ENCODE results near the gene NRSN2. TPM values are rescaled to one million over a fixed set of nuclear protein-coding genes. Genes with fewer than 3 reads are reported as not detected.
A peak's percentile ranks its signal among the peaks of the same experiment; 100 is the strongest.
"Not testable (repeated sequence)": the region's sequence is repeated elsewhere in the genome, so short reads cannot be mapped to it uniquely, and the experiment has no call there.

The NRSN2 gene
- total RNA-seq, 1 donor from 2014 or later = 7.0 TPM

GRCh38 chr20:354298-354977 lies 7.5 kb downstream of the NRSN2 start:
- Mint-ChIP-seq H3K27ac (no peak overlapping the region), H3K4me1 (peaks cover 4% of the 10 kb centered on the region), H3K4me3 (no peak overlapping the region), H3K9me3 (no peaks in the 10 kb centered on the region), H3K36me3 (ENCODE audit: low read depth) (no peaks in the 10 kb centered on the region), H3K27me3 (no peaks in the 10 kb centered on the region)
- intact Hi-C loops (cut with micrococcal nuclease) = loop anchor here (1.0 to 5.0 kb wide), 5 partner anchors 26 to 290 kb away; partner anchors contain the start of gene TRIB3
- DNase-seq = peak; percentile 95

GRCh38 chr20:356154-356553 lies 9.2 kb downstream of the NRSN2 start:
- H3K27me3 Mint-ChIP-seq; DNase-seq; H3K4me3 Mint-ChIP-seq; intact Hi-C loops (cut with micrococcal nuclease); H3K36me3 Mint-ChIP-seq (ENCODE audit: low read depth); H3K27ac Mint-ChIP-seq; H3K9me3 Mint-ChIP-seq; H3K4me1 Mint-ChIP-seq: not testable (repeated sequence)

GRCh38 chr20:356745-357144 lies 9.8 kb downstream of the NRSN2 start:
- H3K9me3 Mint-ChIP-seq = no peaks in the 10 kb centered on the region
- DNase-seq = no peak
- H3K4me3 Mint-ChIP-seq = no peak overlapping the region
- no peak overlapping the region for H3K27ac Mint-ChIP-seq
- intact Hi-C loops (cut with micrococcal nuclease) = no loop called here
- peaks cover 4% of the 10 kb centered on the region for H3K4me1 Mint-ChIP-seq
- no peaks in the 10 kb centered on the region for H3K27me3 Mint-ChIP-seq
- no peaks in the 10 kb centered on the region for H3K36me3 Mint-ChIP-seq (ENCODE audit: low read depth)

- H3K27ac Mint-ChIP-seq = no peak overlapping the region
- intact Hi-C loops (cut with micrococcal nuclease) = no loop called here
- no peaks in the 10 kb centered on the region for H3K9me3 Mint-ChIP-seq
- no peaks in the 10 kb centered on the region for H3K36me3 Mint-ChIP-seq (ENCODE audit: low read depth)
- H3K4me3 Mint-ChIP-seq = no peak overlapping the region
- no peaks in the 10 kb centered on the region for H3K27me3 Mint-ChIP-seq
- peaks cover 10% of the 10 kb centered on the region for H3K4me1 Mint-ChIP-seq
- no peak for DNase-seq
Observed at GRCh38 chr20:358891-359555, 12.1 kb downstream of the NRSN2 start.

- no peaks in the 10 kb centered on the region for H3K27me3 Mint-ChIP-seq
- peaks cover 28% of the 10 kb centered on the region for H3K4me1 Mint-ChIP-seq
- intact Hi-C loops (cut with micrococcal nuclease) = no loop called here
- H3K27ac Mint-ChIP-seq = no peak overlapping the region
- no peak for DNase-seq
- no peak overlapping the region for H3K4me3 Mint-ChIP-seq
- no peaks in the 10 kb centered on the region for H3K36me3 Mint-ChIP-seq (ENCODE audit: low read depth)
- H3K9me3 Mint-ChIP-seq = no peaks in the 10 kb centered on the region
Observed at GRCh38 chr20:361561-361960, 14.7 kb downstream of the NRSN2 start.

GRCh38 chr20:362271-363254 lies 15.7 kb downstream of the NRSN2 start:
- H3K36me3 Mint-ChIP-seq (ENCODE audit: low read depth) = no peaks in the 10 kb centered on the region
- no peak overlapping the region for H3K4me3 Mint-ChIP-seq
- H3K4me1 Mint-ChIP-seq = peaks cover 33% of the 10 kb centered on the region
- intact Hi-C loops (cut with micrococcal nuclease) = no loop called here
- no peaks in the 10 kb centered on the region for H3K9me3 Mint-ChIP-seq
- no peaks in the 10 kb centered on the region for H3K27me3 Mint-ChIP-seq
- peak; percentile 78 for DNase-seq
- peak overlapping the region; percentile 58 for H3K27ac Mint-ChIP-seq

- intact Hi-C loops (cut with micrococcal nuclease) = no loop called here
- Mint-ChIP-seq H3K4me1 (peaks cover 36% of the 10 kb centered on the region), H3K9me3 (no peaks in the 10 kb centered on the region), H3K27ac (no peak overlapping the region), H3K36me3 (ENCODE audit: low read depth) (no peaks in the 10 kb centered on the region), H3K4me3 (no peak overlapping the region), H3K27me3 (no peaks in the 10 kb centered on the region)
- no peak for DNase-seq
Observed at GRCh38 chr20:363319-364078, 16.6 kb downstream of the NRSN2 start.

GRCh38 chr20:364905-365794 lies 18.2 kb downstream of the NRSN2 start:
- Mint-ChIP-seq H3K27ac (peak overlapping the region; percentile 59), H3K36me3 (ENCODE audit: low read depth) (no peaks in the 10 kb centered on the region), H3K27me3 (no peaks in the 10 kb centered on the region), H3K4me1 (peaks cover 43% of the 10 kb centered on the region), H3K9me3 (no peaks in the 10 kb centered on the region), H3K4me3 (peak overlapping the region; percentile 47)
- peak; percentile 67 for DNase-seq
- intact Hi-C loops (cut with micrococcal nuclease) = no loop called here

- DNase-seq = peak; percentile 72
- Mint-ChIP-seq H3K4me1 (peaks cover 43% of the 10 kb centered on the region), H3K9me3 (no peaks in the 10 kb centered on the region), H3K36me3 (ENCODE audit: low read depth) (no peaks in the 10 kb centered on the region), H3K4me3 (peak overlapping the region; percentile 61), H3K27ac (peak overlapping the region; percentile 64), H3K27me3 (no peaks in the 10 kb centered on the region)
- intact Hi-C loops (cut with micrococcal nuclease) = no loop called here
Observed at GRCh38 chr20:366041-366718, 19.3 kb downstream of the NRSN2 start.

- Mint-ChIP-seq H3K4me1 (peaks cover 50% of the 10 kb centered on the region), H3K4me3 (no peak overlapping the region), H3K27me3 (no peaks in the 10 kb centered on the region), H3K9me3 (no peaks in the 10 kb centered on the region), H3K36me3 (ENCODE audit: low read depth) (no peaks in the 10 kb centered on the region), H3K27ac (peak overlapping the region; percentile 29)
- no peak for DNase-seq
- intact Hi-C loops (cut with micrococcal nuclease) = no loop called here
Observed at GRCh38 chr20:366719-367485, 20.0 kb downstream of the NRSN2 start.

- Mint-ChIP-seq H3K27me3 (no peaks in the 10 kb centered on the region), H3K9me3 (no peaks in the 10 kb centered on the region), H3K4me1 (peaks cover 52% of the 10 kb centered on the region), H3K36me3 (ENCODE audit: low read depth) (no peaks in the 10 kb centered on the region), H3K4me3 (no peak overlapping the region), H3K27ac (no peak overlapping the region)
- DNase-seq = no peak
- intact Hi-C loops (cut with micrococcal nuclease) = no loop called here
Observed at GRCh38 chr20:367486-367887, 20.6 kb downstream of the NRSN2 start.

GRCh38 chr20:368915-369314 lies 22.0 kb downstream of the NRSN2 start:
- intact Hi-C loops (cut with micrococcal nuclease) = no loop called here
- Mint-ChIP-seq H3K9me3 (no peaks in the 10 kb centered on the region), H3K27me3 (no peaks in the 10 kb centered on the region), H3K27ac (peak overlapping the region; percentile 63), H3K36me3 (ENCODE audit: low read depth) (no peaks in the 10 kb centered on the region), H3K4me3 (no peak overlapping the region), H3K4me1 (peaks cover 57% of the 10 kb centered on the region)
- no peak for DNase-seq
